Measurements from ENCODE around the gene FRRS1L. TPM values are rescaled to one million over a fixed set of nuclear protein-coding genes. Genes with fewer than 3 reads are reported as not detected.

FRRS1L gene
- total RNA-seq, 1 experiment from 2014 or later, result not detected

DNA sequence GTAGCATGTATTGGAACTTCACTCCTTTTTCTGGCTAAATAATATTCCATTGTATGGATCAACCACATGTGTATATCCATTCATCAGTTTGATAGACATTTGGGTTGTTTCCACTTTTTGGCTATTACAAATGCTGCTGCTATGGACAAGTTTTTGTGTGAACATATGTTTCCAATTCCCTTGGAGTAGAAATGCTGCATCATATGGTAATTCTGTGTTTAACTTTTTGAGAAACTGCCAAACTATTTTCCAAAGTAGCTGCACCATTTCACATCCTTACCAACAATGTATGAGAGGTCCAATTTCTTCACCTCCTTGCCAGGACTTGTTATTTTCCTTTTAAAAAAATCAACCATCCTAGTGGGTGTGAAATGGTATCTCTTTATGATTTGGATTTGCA, 8.4 kb downstream of the FRRS1L start:
- no peaks in the 10 kb centered on the region for H3K27me3 ChIP-seq (ENCODE audit: insufficient read depth, low read depth)
- H3F3A ChIP-seq (ENCODE audit: insufficient read depth, low read depth), result no peaks in the 10 kb centered on the region
- no peak overlapping the region for H2AFZ ChIP-seq
- H3K9me3 ChIP-seq (ENCODE audit: insufficient read depth, low read depth), result peaks cover 4% of the 10 kb centered on the region; the same call in 1 of the 2 replicates
- H3K4me2 ChIP-seq, result no peak overlapping the region
- DNase-seq, result no peak
- TF ChIP-seq EZH2 (IDR thresholded peaks at IDR 0.05; ENCODE audit: low read depth), result no peak
- TF ChIP-seq CTCF (conservative IDR thresholded peaks at IDR 0.05), result no peak
- H3K4me1 ChIP-seq (replicated peaks; ENCODE audit: insufficient read depth), result no peaks in the 10 kb centered on the region
- H3K4me3 ChIP-seq, result no peak overlapping the region
- H3K27ac ChIP-seq, result no peak overlapping the region
- CTCF ChIA-PET, result no interaction called here
- no peaks in the 10 kb centered on the region for H3K79me2 ChIP-seq (ENCODE audit: low read depth)
- H3K9me2 ChIP-seq (ENCODE audit: insufficient read depth), result no peaks in the 10 kb centered on the region
- BruUV-seq (replicated peaks), result no TSS peak
- H3K36me3 ChIP-seq (ENCODE audit: low read depth), result no peaks in the 10 kb centered on the region
- POLR2A ChIA-PET (ENCODE audit: unreplicated experiment), result no interaction called here
- intact Hi-C loops (cut with micrococcal nuclease; ENCODE audit: unreplicated experiment), result no loop called here
- no peaks in the 10 kb centered on the region for H4K20me1 ChIP-seq (ENCODE audit: insufficient read depth)

GRCh38 chr9:109156708-109157107, 10.3 kb downstream of the FRRS1L start:
- no peak overlapping the region for H2AFZ ChIP-seq
- no peak overlapping the region for H3K4me3 ChIP-seq
- H3F3A ChIP-seq (ENCODE audit: insufficient read depth, low read depth), result no peaks in the 10 kb centered on the region
- CTCF ChIA-PET, result no interaction called here
- H3K4me2 ChIP-seq, result no peak overlapping the region
- intact Hi-C loops (cut with micrococcal nuclease; ENCODE audit: unreplicated experiment), result no loop called here
- no peaks in the 10 kb centered on the region for H3K36me3 ChIP-seq (ENCODE audit: low read depth)
- TF ChIP-seq EZH2 (IDR thresholded peaks at IDR 0.05; ENCODE audit: low read depth), result no peak
- no peak for TF ChIP-seq CTCF (conservative IDR thresholded peaks at IDR 0.05)
- peaks cover 13% of the 10 kb centered on the region for H3K9me3 ChIP-seq (ENCODE audit: insufficient read depth, low read depth)
- BruUV-seq (replicated peaks), result no TSS peak
- H3K79me2 ChIP-seq (ENCODE audit: low read depth), result no peaks in the 10 kb centered on the region
- H4K20me1 ChIP-seq (ENCODE audit: insufficient read depth), result no peaks in the 10 kb centered on the region
- DNase-seq, result no peak
- POLR2A ChIA-PET (ENCODE audit: unreplicated experiment), result no interaction called here
- no peaks in the 10 kb centered on the region for H3K4me1 ChIP-seq (replicated peaks; ENCODE audit: insufficient read depth)
- H3K9me2 ChIP-seq (ENCODE audit: insufficient read depth), result no peaks in the 10 kb centered on the region
- no peak overlapping the region for H3K27ac ChIP-seq
- no peaks in the 10 kb centered on the region for H3K27me3 ChIP-seq (ENCODE audit: insufficient read depth, low read depth)

GRCh38 chr9:109150925-109151545, 16.0 kb downstream of the FRRS1L start:
- no peaks in the 10 kb centered on the region for H3F3A ChIP-seq (ENCODE audit: insufficient read depth, low read depth)
- intact Hi-C loops (cut with micrococcal nuclease; ENCODE audit: unreplicated experiment), result no loop called here
- no peak overlapping the region for H3K4me3 ChIP-seq
- no peaks in the 10 kb centered on the region for H3K36me3 ChIP-seq (ENCODE audit: low read depth)
- TF ChIP-seq CTCF (conservative IDR thresholded peaks at IDR 0.05), result no peak
- no peak for TF ChIP-seq EZH2 (IDR thresholded peaks at IDR 0.05; ENCODE audit: low read depth)
- no peaks in the 10 kb centered on the region for H3K27me3 ChIP-seq (ENCODE audit: insufficient read depth, low read depth)
- ChIA-PET CTCF (no interaction called here), POLR2A (ENCODE audit: unreplicated experiment) (no interaction called here)
- no peaks in the 10 kb centered on the region for H3K4me1 ChIP-seq (replicated peaks; ENCODE audit: insufficient read depth)
- H3K4me2 ChIP-seq, result no peak overlapping the region
- H3K27ac ChIP-seq, result no peak overlapping the region
- H2AFZ ChIP-seq, result no peak overlapping the region
- no peaks in the 10 kb centered on the region for H3K9me2 ChIP-seq (ENCODE audit: insufficient read depth)
- no peaks in the 10 kb centered on the region for H3K79me2 ChIP-seq (ENCODE audit: low read depth)
- no peak for DNase-seq
- BruUV-seq (replicated peaks), result no TSS peak
- peaks cover 13% of the 10 kb centered on the region for H3K9me3 ChIP-seq (ENCODE audit: insufficient read depth, low read depth)
- no peaks in the 10 kb centered on the region for H4K20me1 ChIP-seq (ENCODE audit: insufficient read depth)

All from PC-9 (cell line).